Measurements from ENCODE around the gene SMOC1. TPM values are rescaled to one million over a fixed set of nuclear protein-coding genes. Genes with fewer than 3 reads are reported as not detected.

SMOC1 gene
- polyA plus RNA-seq, 3 donors, result not detected

DNA sequence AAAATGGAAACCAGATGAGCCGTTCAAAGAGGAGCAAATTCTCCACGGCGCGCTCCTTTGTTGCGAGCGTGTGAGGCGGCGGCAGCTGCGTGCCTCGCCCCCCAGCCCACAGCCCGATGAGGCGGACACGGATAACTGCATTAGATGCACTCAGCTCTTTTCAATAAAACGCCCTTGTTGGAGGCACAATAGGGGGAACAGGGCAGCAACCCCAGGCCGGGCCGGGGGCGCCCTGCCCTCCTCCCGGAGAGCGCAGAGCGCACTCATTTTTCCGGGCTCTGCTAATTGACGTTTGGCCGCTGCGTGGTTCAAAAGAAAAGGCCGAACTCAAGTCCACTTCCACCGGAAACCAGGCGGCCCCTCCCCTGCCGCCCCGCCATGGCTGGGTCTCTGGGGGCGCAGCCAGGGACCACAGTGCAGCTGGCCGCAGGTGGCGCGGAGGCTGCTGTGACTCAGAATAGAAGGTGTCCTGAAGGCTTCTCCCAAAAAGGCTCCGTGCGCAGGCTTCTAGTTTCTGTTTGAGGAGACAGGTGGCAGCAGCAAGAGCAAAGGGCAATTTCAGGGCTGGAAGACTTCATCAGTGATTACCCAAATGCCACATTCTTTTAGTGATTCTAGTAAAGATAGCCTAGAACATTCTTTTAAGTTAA, 29.0 kb upstream of the SMOC1 start:
- Histone ChIP-seq H3K4me1 (ENCODE audit: control insufficient read depth in 1 of 2, insufficient read depth in 2 of 2, low read length in 2 of 2) (no peaks in the 10 kb centered on the region), H3K4me3 (replicated peaks in 1 of 3; ENCODE audit: low read depth in 2 of 3, low read length in 3 of 3) (no peak overlapping the region), H3K36me3 (replicated peaks in 1 of 2; ENCODE audit: control insufficient read depth in 1 of 2, insufficient read depth in 2 of 2, low read length in 2 of 2) (no peaks in the 10 kb centered on the region), H3K4me2 (replicated peaks; ENCODE audit: extremely low read depth, low read length, poor library complexity, severe bottlenecking) (no peak overlapping the region), H2AFZ (ENCODE audit: insufficient read depth, low read depth, low read length, poor library complexity, severe bottlenecking) (no peak overlapping the region), H3K79me2 (ENCODE audit: insufficient read depth, low read length) (no peaks in the 10 kb centered on the region), H3K9me3 (replicated peaks in 1 of 2; ENCODE audit: control insufficient read depth in 1 of 2, insufficient read depth in 1 of 2, low read length in 2 of 2) (no peaks in the 10 kb centered on the region), H3K9ac (ENCODE audit: insufficient read depth, low read length, poor library complexity, severe bottlenecking) (no peak overlapping the region), H3K27ac (ENCODE audit: low read depth in 1 of 2, low read length in 2 of 2) (no peak overlapping the region), H4K20me1 (ENCODE audit: insufficient read depth, low read length) (no peaks in the 10 kb centered on the region), H3K27me3 (ENCODE audit: control insufficient read depth in 2 of 2, insufficient read depth in 2 of 2, low read length in 2 of 2) (no peaks in the 10 kb centered on the region)
- H3K27me3 Mint-ChIP-seq (ENCODE audit: low read depth in 3 of 3), result peaks cover 1 to 27% (median 9%) of the 10 kb centered on the region in 3 donors
- intact Hi-C loops (cut with micrococcal nuclease), result no loop called here
- TF ChIP-seq, protein P1, sequence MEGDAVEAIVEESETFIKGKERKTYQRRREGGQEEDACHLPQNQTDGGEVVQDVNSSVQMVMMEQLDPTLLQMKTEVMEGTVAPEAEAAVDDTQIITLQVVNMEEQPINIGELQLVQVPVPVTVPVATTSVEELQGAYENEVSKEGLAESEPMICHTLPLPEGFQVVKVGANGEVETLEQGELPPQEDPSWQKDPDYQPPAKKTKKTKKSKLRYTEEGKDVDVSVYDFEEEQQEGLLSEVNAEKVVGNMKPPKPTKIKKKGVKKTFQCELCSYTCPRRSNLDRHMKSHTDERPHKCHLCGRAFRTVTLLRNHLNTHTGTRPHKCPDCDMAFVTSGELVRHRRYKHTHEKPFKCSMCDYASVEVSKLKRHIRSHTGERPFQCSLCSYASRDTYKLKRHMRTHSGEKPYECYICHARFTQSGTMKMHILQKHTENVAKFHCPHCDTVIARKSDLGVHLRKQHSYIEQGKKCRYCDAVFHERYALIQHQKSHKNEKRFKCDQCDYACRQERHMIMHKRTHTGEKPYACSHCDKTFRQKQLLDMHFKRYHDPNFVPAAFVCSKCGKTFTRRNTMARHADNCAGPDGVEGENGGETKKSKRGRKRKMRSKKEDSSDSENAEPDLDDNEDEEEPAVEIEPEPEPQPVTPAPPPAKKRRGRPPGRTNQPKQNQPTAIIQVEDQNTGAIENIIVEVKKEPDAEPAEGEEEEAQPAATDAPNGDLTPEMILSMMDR (IDR thresholded peaks at IDR 0.05), result no peak
- no peaks in the 10 kb centered on the region for H3K9me3 Mint-ChIP-seq
- H3K27ac Mint-ChIP-seq, result no peak overlapping the region
- 85% methylated on average over 32 of the region's 35 CpGs for WGBS (ENCODE audit: insufficient coverage)
- no peak for DNase-seq
- H3K4me3 Mint-ChIP-seq, result no peak overlapping the region
- H3K36me3 Mint-ChIP-seq, result no peaks in the 10 kb centered on the region
- no peaks in the 10 kb centered on the region for H3K4me1 Mint-ChIP-seq

DNA sequence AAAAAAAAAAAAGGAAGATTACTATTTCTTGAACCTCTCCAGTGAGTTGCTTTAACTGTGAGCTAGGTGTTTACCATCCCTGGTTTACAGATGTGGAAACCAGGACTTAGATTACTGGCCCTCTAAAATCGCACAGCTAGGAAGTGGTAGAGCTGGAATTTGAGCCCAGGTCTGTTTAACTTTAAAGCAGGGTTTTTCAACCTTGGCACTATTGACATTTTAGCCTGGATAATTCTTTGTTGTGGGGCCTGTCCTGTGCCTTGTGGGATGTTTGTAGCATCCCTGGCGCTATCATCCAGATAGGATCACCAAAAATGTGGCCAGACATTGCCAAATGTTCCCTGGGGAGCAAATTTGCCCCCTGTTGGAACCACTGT, 28.5 kb upstream of the SMOC1 start:
- no peak overlapping the region for H3K27ac ChIP-seq (ENCODE audit: low read depth in 1 of 2, low read length in 2 of 2)
- Mint-ChIP-seq H3K27ac (no peak overlapping the region), H3K9me3 (no peaks in the 10 kb centered on the region), H3K4me1 (no peaks in the 10 kb centered on the region), H3K36me3 (no peaks in the 10 kb centered on the region), H3K4me3 (no peak overlapping the region), H3K27me3 (ENCODE audit: low read depth in 3 of 3) (peaks cover 1 to 27% (median 7%) of the 10 kb centered on the region in 3 donors)
- no peaks in the 10 kb centered on the region for H4K20me1 ChIP-seq (ENCODE audit: insufficient read depth, low read length)
- H3K4me1 ChIP-seq (ENCODE audit: control insufficient read depth in 1 of 2, insufficient read depth in 2 of 2, low read length in 2 of 2), result no peaks in the 10 kb centered on the region
- TF ChIP-seq, protein P1 (IDR thresholded peaks at IDR 0.05), result no peak
- WGBS (ENCODE audit: insufficient coverage), result 89% methylated on average over 2 of the region's 2 CpGs
- DNase-seq, result no peak
- no peak overlapping the region for H3K4me2 ChIP-seq (replicated peaks; ENCODE audit: extremely low read depth, low read length, poor library complexity, severe bottlenecking)
- no peaks in the 10 kb centered on the region for H3K36me3 ChIP-seq (replicated peaks in 1 of 2; ENCODE audit: control insufficient read depth in 1 of 2, insufficient read depth in 2 of 2, low read length in 2 of 2)
- no peaks in the 10 kb centered on the region for H3K27me3 ChIP-seq (ENCODE audit: control insufficient read depth in 2 of 2, insufficient read depth in 2 of 2, low read length in 2 of 2)
- H3K79me2 ChIP-seq (ENCODE audit: insufficient read depth, low read length), result no peaks in the 10 kb centered on the region
- H3K9me3 ChIP-seq (replicated peaks in 1 of 2; ENCODE audit: control insufficient read depth in 1 of 2, insufficient read depth in 1 of 2, low read length in 2 of 2), result no peaks in the 10 kb centered on the region
- no peak overlapping the region for H2AFZ ChIP-seq (ENCODE audit: insufficient read depth, low read depth, low read length, poor library complexity, severe bottlenecking)
- intact Hi-C loops (cut with micrococcal nuclease), result no loop called here
- no peak overlapping the region for H3K4me3 ChIP-seq (replicated peaks in 1 of 3; ENCODE audit: low read depth in 2 of 3, low read length in 3 of 3)
- no peak overlapping the region for H3K9ac ChIP-seq (ENCODE audit: insufficient read depth, low read length, poor library complexity, severe bottlenecking)
